Measurements from ENCODE around the gene MMP25. TPM values are rescaled to one million over a fixed set of nuclear protein-coding genes. Genes with fewer than 3 reads are reported as not detected.

The MMP25 gene
- total RNA-seq, 1 donor from 2014 or later = 0.13 TPM

DNA sequence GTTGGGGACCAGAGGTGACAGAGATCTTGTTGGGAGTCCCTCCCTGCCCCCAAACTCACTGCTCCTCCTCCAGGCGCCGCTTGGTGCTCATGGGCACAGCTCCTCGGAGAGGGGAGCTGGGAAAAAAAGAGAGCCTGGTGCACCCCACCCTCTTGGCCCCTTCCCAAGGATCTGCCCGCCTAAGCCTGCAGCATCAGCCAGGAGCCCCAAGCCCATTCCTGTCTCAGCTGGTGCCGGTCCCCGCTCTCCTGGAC is 23.0 kb upstream of the MMP25 start:
- Mint-ChIP-seq H3K36me3 (ENCODE audit: low read depth) (peaks cover 21% of the 10 kb centered on the region), H3K27ac (peak overlapping the region; percentile 99), H3K4me3 (peak overlapping the region; percentile 92), H3K27me3 (no peaks in the 10 kb centered on the region), H3K9me3 (no peaks in the 10 kb centered on the region), H3K4me1 (peaks cover 47% of the 10 kb centered on the region)
- intact Hi-C loops (cut with micrococcal nuclease) = loop anchor here (5.0 kb wide), 3 partner anchors 74 to 116 kb away; partner anchors contain the start of gene ZSCAN10
- TF ChIP-seq, protein P1, sequence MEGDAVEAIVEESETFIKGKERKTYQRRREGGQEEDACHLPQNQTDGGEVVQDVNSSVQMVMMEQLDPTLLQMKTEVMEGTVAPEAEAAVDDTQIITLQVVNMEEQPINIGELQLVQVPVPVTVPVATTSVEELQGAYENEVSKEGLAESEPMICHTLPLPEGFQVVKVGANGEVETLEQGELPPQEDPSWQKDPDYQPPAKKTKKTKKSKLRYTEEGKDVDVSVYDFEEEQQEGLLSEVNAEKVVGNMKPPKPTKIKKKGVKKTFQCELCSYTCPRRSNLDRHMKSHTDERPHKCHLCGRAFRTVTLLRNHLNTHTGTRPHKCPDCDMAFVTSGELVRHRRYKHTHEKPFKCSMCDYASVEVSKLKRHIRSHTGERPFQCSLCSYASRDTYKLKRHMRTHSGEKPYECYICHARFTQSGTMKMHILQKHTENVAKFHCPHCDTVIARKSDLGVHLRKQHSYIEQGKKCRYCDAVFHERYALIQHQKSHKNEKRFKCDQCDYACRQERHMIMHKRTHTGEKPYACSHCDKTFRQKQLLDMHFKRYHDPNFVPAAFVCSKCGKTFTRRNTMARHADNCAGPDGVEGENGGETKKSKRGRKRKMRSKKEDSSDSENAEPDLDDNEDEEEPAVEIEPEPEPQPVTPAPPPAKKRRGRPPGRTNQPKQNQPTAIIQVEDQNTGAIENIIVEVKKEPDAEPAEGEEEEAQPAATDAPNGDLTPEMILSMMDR (IDR thresholded peaks at IDR 0.05) = no peak
- POLR2A ChIA-PET = interaction anchor here (1.6 to 3.9 kb wide), 5 partner anchors 8 to 112 kb away, joined by 4 to 40 read pairs (median 8); partner anchors contain the start of genes ZNF213 and ZSCAN10
- CTCF ChIA-PET = interaction anchor here (0.6 to 1.8 kb wide), 4 partner anchors 8 to 21 kb away, joined by 3 to 8 read pairs (median 4); no protein-coding TSS in a partner anchor
- DNase-seq = no peak
- ATAC-seq (ENCODE audit: low read depth) = no peak

DNA sequence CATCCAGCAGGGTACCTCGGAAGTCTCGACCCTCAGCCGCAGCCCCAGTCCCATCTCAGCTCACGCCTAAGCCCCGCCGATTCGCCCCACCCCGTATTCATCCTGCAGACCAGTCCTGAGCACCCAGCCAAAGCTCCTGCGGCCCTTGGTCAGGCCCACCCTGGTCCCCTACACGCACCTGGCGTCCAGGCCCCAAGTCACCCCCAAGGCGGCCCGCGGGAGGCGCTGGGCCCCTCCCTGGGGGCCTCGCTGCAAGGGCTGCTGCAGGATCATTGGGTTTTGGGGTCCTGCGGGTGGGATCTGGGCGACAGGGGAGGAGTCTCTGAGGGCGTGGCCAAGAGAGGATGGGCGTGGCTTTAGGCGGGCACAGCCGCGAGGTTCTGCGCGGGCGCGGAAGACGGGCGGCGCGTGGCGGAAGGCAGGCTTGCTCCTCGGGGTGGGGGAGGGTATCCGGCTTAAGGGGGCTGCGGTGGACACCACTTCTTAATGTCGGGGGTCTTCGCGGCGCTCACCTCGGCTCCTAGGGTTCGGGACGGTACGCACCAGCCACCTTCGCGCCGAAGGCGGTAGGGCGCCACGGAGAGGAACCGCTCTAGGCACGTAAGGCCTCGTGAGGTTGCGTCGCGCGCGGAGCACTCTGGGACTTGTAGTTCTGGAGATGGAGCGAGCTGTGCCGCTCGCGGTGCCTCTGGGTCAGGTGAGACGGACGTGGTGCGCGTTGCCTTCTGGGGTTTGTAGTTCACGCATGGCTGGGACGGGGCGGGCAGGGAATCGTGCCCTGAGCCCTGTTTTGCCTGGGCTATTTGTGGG is 22.5 kb upstream of the MMP25 start, which contains the start of the genes HCFC1R1 and THOC6:
Gene HCFC1R1, minus strand, starts transcription at position 274 of the 810 bp plus-strand sequence. Its CDS starts 1 bp downstream, at position 273.
Gene THOC6, plus strand, starts transcription at position 367 of the 810 bp plus-strand sequence. Its CDS starts 292 bp downstream, at position 659.
- Mint-ChIP-seq H3K27ac (peak within 1 kb of the TSS; percentile 99), H3K4me3 (peak within 1 kb of the TSS; percentile 92), H3K27me3 (peaks cover 1% of the 10 kb centered on the region), H3K36me3 (ENCODE audit: low read depth) (peaks cover 21% of the 10 kb centered on the region), H3K4me1 (peaks cover 45% of the 10 kb centered on the region), H3K9me3 (no peaks in the 10 kb centered on the region)
- intact Hi-C loops (cut with micrococcal nuclease) = loop anchor here (1.0 to 5.0 kb wide), 8 partner anchors 20 to 258 kb away; partner anchors contain the start of genes PAQR4, PKMYT1 and ZSCAN10
- ATAC-seq (ENCODE audit: low read depth) (peak; percentile 76), DNase-seq (peak; percentile 93)
- ChIA-PET CTCF (interaction anchor here (1.1 to 2.1 kb wide), 4 partner anchors 8 to 22 kb away, joined by 3 to 8 read pairs (median 6); no protein-coding TSS in a partner anchor), POLR2A (interaction anchor here (0.6 to 3.9 kb wide), 9 partner anchors 7 to 250 kb away, joined by 3 to 40 read pairs (median 5); partner anchors contain the start of genes PKMYT1, ZNF213 and ZSCAN10)
- TF ChIP-seq, protein P1 (IDR thresholded peaks at IDR 0.05) = no peak

DNA sequence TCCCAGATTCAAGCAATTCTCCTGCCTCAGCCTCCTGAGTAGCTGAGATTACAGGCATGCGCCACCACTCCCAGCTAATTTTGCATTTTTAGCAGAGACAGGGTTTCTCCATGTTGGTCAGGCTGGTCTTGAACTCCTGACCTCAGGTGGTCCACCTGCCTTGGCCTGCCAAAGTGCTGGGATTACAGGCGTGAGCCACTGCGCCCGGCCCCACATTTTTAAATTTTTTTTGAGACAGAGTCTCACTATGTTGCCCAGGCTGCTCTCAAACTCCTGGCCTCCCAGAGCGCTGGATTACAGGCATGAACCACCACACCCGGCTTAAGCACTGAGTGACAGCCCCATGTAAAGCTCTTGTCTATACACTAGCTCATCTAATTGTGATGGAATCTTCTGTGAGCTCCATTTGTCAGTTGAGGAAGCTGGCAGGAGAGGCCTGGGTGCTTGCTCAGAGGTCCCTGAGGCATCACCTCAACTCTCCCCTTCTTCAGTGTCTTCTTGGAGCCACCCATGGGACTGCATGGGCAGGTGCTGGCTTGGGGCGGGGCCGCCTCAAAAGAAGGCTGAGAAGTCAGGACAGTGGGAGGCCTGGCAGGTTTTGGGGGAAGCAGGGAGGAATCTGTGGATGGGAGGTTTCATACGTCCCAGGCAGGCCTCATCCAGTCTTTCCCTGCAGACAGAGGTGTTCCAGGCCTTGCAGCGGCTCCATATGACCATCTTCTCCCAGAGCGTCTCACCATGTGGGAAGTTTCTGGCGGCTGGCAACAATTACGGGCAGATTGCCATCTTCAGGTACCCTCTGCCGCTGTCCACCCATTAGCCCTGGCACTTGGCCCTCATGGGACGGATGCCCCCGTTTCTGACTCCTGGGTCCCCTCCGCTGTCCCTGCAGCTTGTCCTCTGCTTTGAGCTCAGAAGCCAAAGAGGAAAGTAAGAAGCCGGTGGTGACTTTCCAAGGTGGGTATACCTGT is 21.0 kb upstream of the MMP25 start:
- TF ChIP-seq, protein P1 (IDR thresholded peaks at IDR 0.05) = no peak
- Mint-ChIP-seq H3K36me3 (ENCODE audit: low read depth) (peaks cover 21% of the 10 kb centered on the region), H3K27me3 (peaks cover 12% of the 10 kb centered on the region), H3K27ac (no peak overlapping the region), H3K9me3 (no peaks in the 10 kb centered on the region), H3K4me1 (peaks cover 48% of the 10 kb centered on the region), H3K4me3 (no peak overlapping the region)
- ChIA-PET CTCF (interaction anchor here (1.4 to 2.1 kb wide), 2 partner anchors 22 to 23 kb away, joined by 6 to 7 read pairs; no protein-coding TSS in a partner anchor), POLR2A (interaction anchor here (0.7 to 1.4 kb wide), 6 partner anchors 120 to 1660 kb away, joined by 3 to 10 read pairs (median 6); no protein-coding TSS in a partner anchor)
- no peak for DNase-seq
- ATAC-seq (ENCODE audit: low read depth) = no peak
- intact Hi-C loops (cut with micrococcal nuclease) = no loop called here

DNA sequence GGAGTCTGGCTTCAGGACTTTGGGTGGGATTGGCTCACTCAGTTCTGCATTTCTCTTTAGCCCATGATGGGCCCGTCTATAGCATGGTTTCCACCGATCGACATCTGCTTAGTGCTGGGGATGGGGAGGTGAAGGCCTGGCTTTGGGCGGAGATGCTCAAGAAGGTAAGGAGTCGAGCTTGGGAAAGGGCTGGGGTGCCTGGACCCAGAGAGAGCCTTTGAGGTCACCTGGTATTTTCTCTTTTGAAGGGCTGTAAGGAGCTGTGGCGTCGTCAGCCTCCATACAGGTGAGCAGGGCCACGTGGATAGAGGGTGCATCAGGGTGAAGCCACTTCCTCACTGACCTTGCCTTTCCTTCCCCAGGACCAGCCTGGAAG is 20.4 kb upstream of the MMP25 start:
- no peak for ATAC-seq (ENCODE audit: low read depth)
- Mint-ChIP-seq H3K4me1 (peaks cover 44% of the 10 kb centered on the region), H3K9me3 (no peaks in the 10 kb centered on the region), H3K27ac (no peak overlapping the region), H3K4me3 (no peak overlapping the region), H3K36me3 (ENCODE audit: low read depth) (peaks cover 21% of the 10 kb centered on the region), H3K27me3 (peaks cover 15% of the 10 kb centered on the region)
- ChIA-PET POLR2A (interaction anchor here (1.4 kb wide), 1 partner anchor 22 kb away, joined by 3 read pairs; no protein-coding TSS in a partner anchor), CTCF (interaction anchor here (1.4 kb wide), 1 partner anchor 23 kb away, joined by 6 read pairs; no protein-coding TSS in a partner anchor)
- TF ChIP-seq, protein P1 (IDR thresholded peaks at IDR 0.05) = no peak
- intact Hi-C loops (cut with micrococcal nuclease) = no loop called here
- no peak for DNase-seq
